Naive thymus-derived CD8-positive, alpha-beta T cell (primary cell): ENCODE results near the gene AMOTL2. TPM values are rescaled to one million over a fixed set of nuclear protein-coding genes. Genes with fewer than 3 reads are reported as not detected.

ENCODE experiments used
- ATAC-seq, 2 donors: fragments of 150-1000 bp; cut with Tn5 transposase in 1 of 2; sonication (Bioruptor Pico), chemical (Tn5 transposase) in 1 of 2; 1 replicate in 1 of 2; 2 replicates in 1 of 2; pipeline ENCODE4 v1.10.0; 2021; ENCODE audit warnings: mild to moderate bottlenecking in 2 of 2, moderate library complexity in 2 of 2
- POLR2A ChIA-PET: fragments of 350-600 bp; sonication (Branson Sonifier 250); formaldehyde crosslinking; loops from one replicate; lab custom pipeline; 2021; ENCODE audit warnings: antibody characterized with exemption; lab: Charles Lee
- DNase-seq, 10 donors: peaks; one replicate each; pipeline versions ENCODE4 v3.0.0 to v3.0.0-alpha.2; 2020 to 2022
- H3K27ac Mint-ChIP-seq, 10 donors: one replicate each; pipeline ENCODE4 v1.8.0; 2020 to 2022; ENCODE audit warnings: mild to moderate bottlenecking in 10 of 10, mixed read lengths in 10 of 10, moderate library complexity in 4 of 10, inconsistent platforms in 1 of 10
- H3K27me3 Mint-ChIP-seq, 5 donors: one replicate each; pipeline ENCODE4 v1.8.0; 2021 to 2022; ENCODE audit warnings: mixed read lengths in 5 of 5
- H3K36me3 Mint-ChIP-seq, 3 donors: one replicate each; pipeline ENCODE4 v1.8.0; 2020 to 2022; ENCODE audit warnings: mixed read lengths in 3 of 3, mild to moderate bottlenecking in 2 of 3, inconsistent platforms in 1 of 3
- H3K4me1 Mint-ChIP-seq, 4 donors: one replicate each; pipeline ENCODE4 v1.8.0; 2021 to 2022; ENCODE audit warnings: mixed read lengths in 4 of 4
- H3K4me3 Mint-ChIP-seq, 10 donors: one replicate each; pipeline ENCODE4 v1.8.0; 2020 to 2022; ENCODE audit warnings: mild to moderate bottlenecking in 10 of 10, mixed read lengths in 10 of 10, moderate library complexity in 6 of 10, inconsistent platforms in 1 of 10
- H3K9me3 Mint-ChIP-seq, 9 donors: one replicate each; pipeline ENCODE4 v1.8.0; 2020 to 2022; ENCODE audit warnings: mixed read lengths in 9 of 9, mild to moderate bottlenecking in 3 of 9, inconsistent platforms in 1 of 9, moderate library complexity in 1 of 9
- polyA plus RNA-seq, 3 donors: library from polyadenylated mRNA; unstranded; fragments of 300-500 nt; fragmentation: Illumina TruSeq; gene quantifications; one replicate each; pipeline ENCODE4 v1.2.3, GENCODE V29; 2021
- total RNA-seq, 8 experiments: library from RNA in 2 of 8; stranded (reverse) in 2 of 8; gene quantifications; one replicate each; pipeline ENCODE4 v1.2.3 and lab custom pipeline; 2021 to 2026

AMOTL2 gene
- total and polyA plus RNA-seq, 5 experiments from 2014 or later = not detected

DNA sequence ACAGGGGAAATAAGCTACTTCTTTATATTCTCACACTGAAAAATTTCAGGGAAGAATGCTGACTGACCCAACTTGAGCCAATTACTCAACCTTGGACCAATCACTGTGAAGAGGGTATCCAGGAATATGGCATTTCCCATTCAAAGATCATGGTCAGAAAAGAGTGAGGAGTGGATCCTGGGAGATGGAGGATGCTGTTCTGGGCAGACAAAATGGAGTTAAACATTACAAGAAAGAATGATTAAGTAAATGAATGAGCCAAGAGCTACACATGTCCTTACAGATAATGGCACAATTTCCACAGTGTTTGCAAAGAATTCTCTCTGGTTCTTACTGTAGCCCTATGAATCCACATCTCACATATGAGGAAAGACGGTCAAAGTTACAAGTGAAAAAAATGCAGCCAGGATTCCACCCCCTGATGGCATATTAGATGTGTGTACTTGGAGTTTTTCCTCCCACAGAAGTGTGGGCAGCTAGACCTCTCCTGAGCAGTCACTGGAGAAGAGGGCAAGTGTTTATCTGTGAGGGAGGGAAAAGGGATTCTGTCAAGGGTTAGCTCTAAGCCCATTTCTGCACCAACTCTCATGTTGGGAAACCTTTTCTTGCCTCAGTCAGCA lies 33.8 kb downstream of the AMOTL2 start:
- POLR2A ChIA-PET = no interaction called here
- Mint-ChIP-seq H3K27ac (no peak overlapping the region), H3K9me3 (peaks cover 0 to 3% (median 0%) of the 10 kb centered on the region in 9 donors), H3K27me3 (peaks cover 0 to 6% (median 2%) of the 10 kb centered on the region in 5 donors), H3K4me1 (no peaks in the 10 kb centered on the region), H3K36me3 (no peaks in the 10 kb centered on the region), H3K4me3 (no peak overlapping the region)
- DNase-seq (no peak), ATAC-seq (no peak)

DNA sequence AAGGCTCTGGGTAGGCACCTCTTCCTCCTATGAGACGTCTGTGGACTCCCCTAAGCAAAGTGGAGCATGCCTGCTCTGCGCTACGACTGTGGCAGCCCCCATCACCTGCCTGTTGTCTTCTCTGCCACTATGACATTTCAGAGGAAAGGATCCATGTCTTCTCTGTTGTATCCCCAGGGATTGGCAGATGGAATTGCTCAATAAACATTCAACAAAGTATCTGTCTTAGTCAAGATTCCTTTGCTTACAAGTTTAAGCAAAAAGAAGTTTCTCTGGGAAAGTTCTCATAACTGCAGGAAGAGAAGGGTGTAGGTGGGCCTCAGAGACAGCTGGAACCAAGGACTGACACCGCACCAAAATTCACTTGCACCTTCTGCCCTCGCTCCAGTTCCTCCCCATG lies 34.3 kb downstream of the AMOTL2 start:
- POLR2A ChIA-PET = no interaction called here

DNA sequence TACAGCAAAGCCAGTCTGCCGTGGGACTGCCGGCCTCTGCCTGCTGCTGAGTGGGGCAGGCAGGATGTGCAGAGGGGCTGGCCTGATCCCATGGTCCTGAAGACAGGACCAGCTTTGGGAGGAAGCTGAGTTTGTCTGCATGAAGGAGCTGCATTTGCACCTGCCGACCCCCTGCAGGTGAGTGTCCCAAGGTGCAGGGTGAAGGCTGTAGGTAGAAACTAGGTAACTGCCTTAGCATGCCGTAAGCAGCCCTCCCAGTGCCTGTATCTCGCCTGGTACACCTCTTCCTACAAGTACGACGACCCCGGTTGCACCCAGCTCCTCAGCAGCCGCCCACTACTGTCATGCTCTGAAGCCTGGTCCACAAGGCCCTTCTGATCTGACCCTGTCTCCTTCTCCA lies 34.9 kb downstream of the AMOTL2 start:
- Mint-ChIP-seq H3K9me3 (no peaks in the 10 kb centered on the region), H3K4me1 (no peaks in the 10 kb centered on the region), H3K4me3 (no peak overlapping the region), H3K36me3 (no peaks in the 10 kb centered on the region), H3K27ac (peak overlapping the region in 1 of 10 donors; percentile 51), H3K27me3 (peaks cover 0 to 2% (median 0%) of the 10 kb centered on the region in 5 donors)
- POLR2A ChIA-PET = no interaction called here
- ATAC-seq (no peak), DNase-seq (no peak)

More for the DNA sequence above, 34.3 kb downstream of the AMOTL2 start:
- H3K4me3 Mint-ChIP-seq = no peak overlapping the region
- ATAC-seq (no peak), DNase-seq (no peak)
- peaks cover 0 to 2% (median 0%) of the 10 kb centered on the region in 5 donors for H3K27me3 Mint-ChIP-seq
- no peaks in the 10 kb centered on the region for H3K36me3 Mint-ChIP-seq
- peak overlapping the region in 1 of 10 donors; percentile 51 for H3K27ac Mint-ChIP-seq
- no peaks in the 10 kb centered on the region for H3K9me3 Mint-ChIP-seq
- H3K4me1 Mint-ChIP-seq = no peaks in the 10 kb centered on the region

DNA sequence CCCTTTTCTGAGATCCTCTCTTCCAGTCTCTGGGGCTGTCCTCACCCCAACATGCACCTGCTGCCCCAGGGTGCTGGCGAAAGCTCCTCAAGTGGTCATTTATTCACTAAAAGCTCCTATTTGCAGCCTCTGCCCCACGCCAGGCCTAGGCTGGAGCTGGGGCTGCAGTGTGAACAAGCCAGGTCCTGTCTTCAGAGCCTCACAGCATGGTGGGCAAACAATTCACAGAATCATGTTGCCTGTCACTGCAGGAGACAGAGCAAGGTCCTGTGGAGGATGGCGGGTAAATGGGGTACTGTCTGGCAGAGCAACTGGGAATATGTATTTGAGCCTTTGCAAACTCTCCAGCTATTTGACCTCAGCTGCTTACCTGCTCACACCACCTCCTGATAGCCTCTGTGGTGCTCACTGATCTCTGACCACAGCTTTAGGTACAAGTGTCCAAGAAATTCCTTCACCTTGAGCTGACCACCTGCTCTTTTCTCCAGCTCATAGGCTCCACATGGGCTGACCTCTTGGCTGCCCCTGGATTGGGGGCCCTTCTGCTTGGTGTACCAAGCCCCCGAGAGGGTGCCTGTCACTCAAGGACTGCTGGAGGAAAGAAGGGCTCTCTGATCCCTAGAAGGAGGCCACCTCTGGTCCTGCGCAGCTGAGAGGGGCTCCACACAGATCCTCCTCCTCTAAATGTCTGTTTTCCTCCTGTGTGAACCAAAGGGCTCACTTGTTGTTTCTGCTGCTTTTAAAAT lies 35.6 kb downstream of the AMOTL2 start:
- Mint-ChIP-seq H3K9me3 (no peaks in the 10 kb centered on the region), H3K4me1 (no peaks in the 10 kb centered on the region), H3K4me3 (no peak overlapping the region), H3K27ac (peak overlapping the region in 2 of 10 donors; percentile 51 to 91), H3K36me3 (no peaks in the 10 kb centered on the region), H3K27me3 (peaks cover 0 to 2% (median 0%) of the 10 kb centered on the region in 5 donors)
- POLR2A ChIA-PET = no interaction called here
- no peak for DNase-seq
- no peak for ATAC-seq

DNA sequence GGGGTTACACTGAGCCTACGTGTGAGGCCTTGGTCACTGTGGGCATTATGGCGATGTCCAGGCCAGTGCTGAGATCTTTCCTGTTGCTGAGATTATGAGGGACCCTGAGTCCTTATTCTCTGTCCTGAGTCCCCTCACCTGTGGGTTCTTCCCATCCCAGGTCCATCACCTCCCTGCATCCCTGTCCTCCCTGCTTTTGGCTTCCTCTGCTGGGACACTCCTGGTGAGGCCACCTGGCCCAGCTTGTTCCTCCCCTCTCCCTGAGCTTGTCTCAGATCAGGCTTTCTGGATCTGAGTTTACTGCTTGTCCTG lies 36.1 kb downstream of the AMOTL2 start:
- H3K4me3 Mint-ChIP-seq = no peak overlapping the region
- H3K36me3 Mint-ChIP-seq = no peaks in the 10 kb centered on the region
- peak overlapping the region in 2 of 10 donors; percentile 49 to 91 for H3K27ac Mint-ChIP-seq
- ATAC-seq (no peak), DNase-seq (no peak)
- peaks cover 0 to 2% (median 0%) of the 10 kb centered on the region in 5 donors for H3K27me3 Mint-ChIP-seq
- POLR2A ChIA-PET = no interaction called here
- no peaks in the 10 kb centered on the region for H3K4me1 Mint-ChIP-seq
- no peaks in the 10 kb centered on the region for H3K9me3 Mint-ChIP-seq

DNA sequence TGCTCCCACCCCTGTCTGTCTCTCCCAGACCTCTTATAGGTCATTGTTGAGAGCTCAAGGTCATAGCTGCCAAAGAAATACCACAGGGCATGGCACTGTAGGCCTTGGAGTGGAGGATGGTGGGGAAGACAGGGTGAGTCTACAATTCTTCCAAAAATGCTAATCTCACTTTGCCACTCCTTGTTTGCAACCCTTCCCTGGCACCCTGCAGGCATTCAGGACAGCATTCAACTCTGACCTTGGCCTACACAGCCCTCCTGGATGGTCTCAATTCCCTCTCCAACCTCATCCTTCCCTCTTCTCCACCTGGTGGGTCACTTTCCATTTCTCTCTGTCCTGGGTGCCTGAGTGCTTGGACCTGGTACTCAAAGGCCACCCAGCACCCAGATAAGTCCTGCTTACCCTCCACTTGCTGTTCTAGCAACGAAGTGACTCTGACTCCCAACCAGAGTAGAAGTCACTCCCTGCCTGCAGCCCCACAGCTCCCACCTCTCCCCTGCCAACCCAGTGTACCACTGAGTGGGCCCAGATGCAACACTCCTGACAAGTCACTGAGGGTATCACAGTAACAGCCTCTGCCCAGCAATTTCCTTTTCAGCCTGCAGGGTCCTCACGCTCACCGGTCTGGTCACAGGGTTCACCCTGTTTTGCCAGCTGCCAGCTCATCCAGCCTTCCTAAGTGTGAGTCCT lies 36.6 kb downstream of the AMOTL2 start:
- H3K4me3 Mint-ChIP-seq = no peak overlapping the region
- ATAC-seq (no peak), DNase-seq (no peak)
- peak overlapping the region in 1 of 10 donors; percentile 39 for H3K27ac Mint-ChIP-seq
- POLR2A ChIA-PET = no interaction called here
- H3K36me3 Mint-ChIP-seq = no peaks in the 10 kb centered on the region
- H3K4me1 Mint-ChIP-seq = no peaks in the 10 kb centered on the region
- H3K27me3 Mint-ChIP-seq = peaks cover 0 to 2% (median 0%) of the 10 kb centered on the region in 5 donors
- no peaks in the 10 kb centered on the region for H3K9me3 Mint-ChIP-seq

DNA sequence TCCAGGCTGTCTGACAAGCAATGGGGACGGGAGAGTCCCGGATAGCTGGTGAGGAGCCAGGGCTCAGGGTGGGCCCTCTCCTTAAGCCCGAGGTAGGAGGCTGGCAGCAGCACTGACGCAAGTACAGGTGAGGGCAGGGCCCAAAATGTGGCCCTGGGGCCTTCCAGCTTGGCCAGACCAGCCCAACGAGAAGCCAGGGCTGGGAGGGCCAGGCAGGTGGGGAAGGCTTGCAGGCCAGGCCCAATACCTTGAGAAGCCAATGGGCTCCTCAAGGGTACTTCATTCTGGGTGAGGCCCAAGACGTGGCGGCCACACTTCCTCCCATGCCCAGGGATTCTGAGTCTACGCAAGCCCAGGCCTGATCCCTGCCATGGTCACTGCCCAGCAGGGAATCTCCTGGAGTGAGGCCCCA lies 37.2 kb downstream of the AMOTL2 start:
- H3K27me3 Mint-ChIP-seq = peaks cover 0 to 5% (median 2%) of the 10 kb centered on the region in 5 donors
- H3K4me1 Mint-ChIP-seq = no peaks in the 10 kb centered on the region
- POLR2A ChIA-PET = no interaction called here
- DNase-seq (no peak), ATAC-seq (no peak)
- no peak overlapping the region for H3K4me3 Mint-ChIP-seq
- H3K36me3 Mint-ChIP-seq = no peaks in the 10 kb centered on the region
- H3K9me3 Mint-ChIP-seq = no peaks in the 10 kb centered on the region
- peak overlapping the region in 1 of 10 donors; percentile 39 for H3K27ac Mint-ChIP-seq

DNA sequence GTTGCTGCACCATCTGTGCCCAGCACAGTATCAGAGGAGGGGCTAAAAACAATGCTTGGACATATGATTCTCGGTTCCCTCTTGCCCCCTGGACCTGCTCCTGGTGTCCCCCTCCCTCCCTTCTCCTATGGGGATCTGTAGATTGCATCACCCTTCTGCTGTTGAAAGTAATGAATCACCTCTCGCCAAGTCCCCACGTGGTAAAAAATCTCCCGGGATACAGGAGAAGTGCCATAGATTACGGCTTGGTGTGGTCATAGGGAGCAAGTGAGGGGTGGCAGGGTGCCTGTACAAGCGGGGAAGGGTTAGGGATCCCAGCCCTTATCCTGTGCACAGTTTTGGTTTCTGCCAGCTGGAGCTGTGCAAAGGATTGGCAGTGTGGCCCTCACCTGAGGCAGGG lies 37.7 kb downstream of the AMOTL2 start:
- H3K27me3 Mint-ChIP-seq = peaks cover 0 to 5% (median 2%) of the 10 kb centered on the region in 5 donors
- peak overlapping the region in 1 of 10 donors; percentile 52 for H3K27ac Mint-ChIP-seq

DNA sequence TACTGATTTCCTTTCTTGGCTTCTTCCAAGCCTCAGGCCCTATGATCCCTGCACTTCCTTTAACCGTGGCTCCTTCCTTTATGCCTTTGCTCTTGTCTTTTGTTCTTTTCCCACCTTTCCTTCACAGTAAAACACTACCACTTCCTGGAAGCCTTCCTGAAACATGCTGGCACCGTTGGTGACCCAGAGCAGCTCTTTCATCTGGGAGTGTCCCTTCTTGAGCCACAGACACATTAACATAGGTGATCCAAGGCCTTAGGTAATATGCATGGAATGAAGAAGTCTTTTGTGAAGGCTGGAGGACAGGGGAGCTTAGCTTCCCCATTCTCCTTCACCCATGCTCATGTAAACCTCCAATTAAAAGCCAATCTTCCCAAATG lies 39.4 kb downstream of the AMOTL2 start:
- H3K36me3 Mint-ChIP-seq = no peaks in the 10 kb centered on the region
- DNase-seq (no peak), ATAC-seq (no peak)
- peaks cover 0 to 9% (median 2%) of the 10 kb centered on the region in 5 donors for H3K27me3 Mint-ChIP-seq
- H3K27ac Mint-ChIP-seq = peak overlapping the region in 1 of 10 donors; percentile 12
- no peaks in the 10 kb centered on the region for H3K9me3 Mint-ChIP-seq
- POLR2A ChIA-PET = no interaction called here
- no peak overlapping the region for H3K4me3 Mint-ChIP-seq
- H3K4me1 Mint-ChIP-seq = no peaks in the 10 kb centered on the region

More for the DNA sequence above, 37.7 kb downstream of the AMOTL2 start:
- H3K9me3 Mint-ChIP-seq = no peaks in the 10 kb centered on the region
- POLR2A ChIA-PET = no interaction called here
- no peaks in the 10 kb centered on the region for H3K36me3 Mint-ChIP-seq
- DNase-seq (no peak), ATAC-seq (no peak)
- H3K4me1 Mint-ChIP-seq = no peaks in the 10 kb centered on the region
- H3K4me3 Mint-ChIP-seq = no peak overlapping the region

DNA sequence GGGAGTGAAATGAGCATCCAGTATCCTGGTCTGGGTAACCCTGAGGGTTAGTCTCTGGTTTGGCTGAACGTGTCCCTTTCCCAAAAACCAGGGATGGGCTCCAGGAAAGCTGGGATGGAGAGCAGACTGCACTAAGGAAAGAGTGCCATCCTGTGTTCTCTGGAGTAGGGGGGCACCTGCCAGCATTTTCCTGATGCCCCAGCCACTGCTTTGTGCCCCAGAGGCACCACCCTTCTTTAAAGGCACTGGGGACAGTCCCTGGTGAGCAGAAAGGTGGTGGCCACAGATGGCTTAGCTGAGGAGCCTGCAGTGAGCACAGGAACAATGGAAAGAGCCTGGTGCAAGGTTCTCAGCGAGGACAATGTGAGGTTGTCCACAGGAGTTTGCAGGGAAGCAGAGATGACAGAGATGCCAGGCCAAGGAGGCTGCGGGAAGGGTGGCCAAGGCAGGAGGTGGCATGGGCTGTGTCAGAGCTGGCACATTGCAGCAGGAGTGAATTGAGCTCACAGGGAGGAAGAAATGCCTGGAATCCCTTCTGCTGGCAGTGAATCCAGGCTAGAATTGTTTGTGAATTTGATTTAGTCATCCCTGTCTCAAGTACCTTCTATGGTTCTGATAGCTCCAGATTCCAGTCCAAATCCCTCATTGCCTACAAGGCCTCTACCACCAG lies 39.9 kb downstream of the AMOTL2 start:
- Mint-ChIP-seq H3K9me3 (no peaks in the 10 kb centered on the region), H3K36me3 (no peaks in the 10 kb centered on the region), H3K4me3 (no peak overlapping the region), H3K27me3 (peaks cover 0 to 12% (median 2%) of the 10 kb centered on the region in 5 donors), H3K4me1 (no peaks in the 10 kb centered on the region), H3K27ac (peak overlapping the region in 1 of 10 donors; percentile 12)
- DNase-seq (no peak), ATAC-seq (no peak)
- POLR2A ChIA-PET = no interaction called here

DNA sequence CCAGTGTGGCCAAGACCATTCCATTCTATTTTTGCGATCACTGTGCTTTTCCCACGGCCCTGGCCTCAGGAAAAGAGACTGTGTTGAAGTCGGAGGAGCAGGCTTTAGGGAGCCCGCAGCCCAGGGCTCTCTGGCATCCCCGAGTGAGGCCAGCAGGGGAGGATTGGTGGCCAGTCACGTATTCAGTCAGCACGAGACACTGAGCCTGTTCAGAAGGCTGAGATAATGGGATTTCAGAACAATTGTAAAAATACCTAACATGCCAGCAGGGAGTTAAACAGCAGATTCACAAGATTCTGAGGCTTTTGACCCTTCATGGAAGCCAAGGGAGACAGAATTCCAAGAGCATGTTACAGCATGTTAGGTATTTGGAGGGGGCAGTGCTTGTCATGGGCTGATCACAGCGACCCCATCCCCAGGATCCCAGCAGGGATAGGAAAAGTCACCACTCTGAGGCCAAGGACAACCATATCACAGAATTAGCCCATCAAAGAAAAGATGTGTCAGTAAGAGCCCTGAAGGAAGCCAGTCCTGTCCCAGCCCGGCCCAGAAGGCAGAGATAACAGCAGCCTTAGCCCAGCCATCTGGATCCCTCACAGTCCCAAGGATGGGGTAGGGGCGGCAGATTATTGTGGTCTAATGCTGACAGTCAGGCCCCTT lies 40.6 kb downstream of the AMOTL2 start:
- Mint-ChIP-seq H3K27ac (peak overlapping the region in 1 of 10 donors; percentile 65), H3K4me1 (no peaks in the 10 kb centered on the region), H3K36me3 (no peaks in the 10 kb centered on the region), H3K27me3 (peaks cover 0 to 12% (median 2%) of the 10 kb centered on the region in 5 donors), H3K4me3 (no peak overlapping the region), H3K9me3 (no peaks in the 10 kb centered on the region)
- DNase-seq (no peak), ATAC-seq (no peak)
- POLR2A ChIA-PET = no interaction called here

DNA sequence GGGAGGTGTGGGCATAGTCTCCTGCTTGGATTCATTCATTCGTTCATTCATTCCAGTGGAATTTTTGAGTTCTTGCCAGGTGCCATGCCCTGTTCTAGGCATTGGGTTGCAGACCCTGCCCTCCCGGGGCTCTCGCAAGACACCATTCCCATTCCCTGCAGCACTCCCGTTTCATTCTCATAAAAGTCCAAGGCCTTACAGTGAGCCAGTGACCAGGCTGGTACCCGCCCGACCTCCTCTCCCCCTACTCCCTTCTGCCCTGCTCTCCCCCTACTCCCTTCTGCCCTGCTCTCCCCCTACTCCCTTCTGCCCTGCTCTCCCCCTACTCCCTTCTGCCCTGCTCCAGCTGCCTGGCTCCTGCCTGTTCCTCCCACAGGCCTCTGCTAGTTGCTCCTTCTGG lies 41.9 kb downstream of the AMOTL2 start:
- POLR2A ChIA-PET = no interaction called here
- Mint-ChIP-seq H3K9me3 (no peaks in the 10 kb centered on the region), H3K4me1 (no peaks in the 10 kb centered on the region), H3K27me3 (peaks cover 0 to 16% (median 2%) of the 10 kb centered on the region in 5 donors), H3K4me3 (no peak overlapping the region), H3K36me3 (no peaks in the 10 kb centered on the region), H3K27ac (no peak overlapping the region)
- ATAC-seq (no peak), DNase-seq (no peak)
